Neuronal stem cell (in vitro differentiated cells): Measurements from ENCODE around the gene NPIPB6.

ENCODE experiments used
- DNase-seq: peaks from one replicate; pipeline ENCODE4 v3.0.0-alpha.2; 2013; ENCODE audit warnings: low spot score
- H2AFZ ChIP-seq: one replicate; pipeline ENCODE4 v1.6.1; 2013; ENCODE audit warnings: mild to moderate bottlenecking, low read length, inconsistent platforms
- H2AK5ac ChIP-seq: 2 replicates; pipeline ENCODE4 v1.6.1; 2013; ENCODE audit warnings: low read depth, mild to moderate bottlenecking, inconsistent platforms, low read length, moderate library complexity, mixed read lengths
- H2BK120ac ChIP-seq: 2 replicates; pipeline ENCODE4 v1.6.1; 2013; ENCODE audit warnings: low read depth, mild to moderate bottlenecking, inconsistent platforms, low read length, moderate library complexity, mixed read lengths
- H2BK12ac ChIP-seq: one replicate; pipeline ENCODE4 v1.6.1; 2013; ENCODE audit warnings: low read length, inconsistent platforms
- H2BK15ac ChIP-seq: 2 replicates; pipeline ENCODE4 v1.6.1; 2013; ENCODE audit warnings: mild to moderate bottlenecking, low read length, inconsistent platforms, mixed read lengths
- H2BK5ac ChIP-seq: one replicate; pipeline ENCODE4 v1.6.1; 2013; ENCODE audit warnings: inconsistent platforms, mild to moderate bottlenecking, low read length, moderate library complexity
- H3K14ac ChIP-seq: one replicate; pipeline ENCODE4 v1.6.1; 2013; ENCODE audit warnings: low read length, inconsistent platforms
- H3K18ac ChIP-seq: 2 replicates; pipeline ENCODE4 v1.6.1; 2013; ENCODE audit warnings: low read length, inconsistent platforms
- H3K23ac ChIP-seq: 2 replicates; pipeline ENCODE4 v1.6.1; 2013; ENCODE audit warnings: low read depth, mild to moderate bottlenecking, mixed read lengths, low read length, inconsistent platforms; ENCODE audit not compliant: poor library complexity
- H3K27ac ChIP-seq: replicated peaks from 3 replicates; pipeline ENCODE4 v1.5.1; 2013; ENCODE audit warnings: low read length, inconsistent platforms
- H3K27me3 ChIP-seq, 3 experiments: 2 replicates each; pipeline ENCODE4 v1.6.1; 2013; ENCODE audit warnings: low read length in 3 of 3, mild to moderate bottlenecking in 2 of 3, inconsistent platforms in 1 of 3, low read depth in 1 of 3, mixed read lengths in 1 of 3, moderate library complexity in 1 of 3; ENCODE audit not compliant: control insufficient read depth in 3 of 3, insufficient read depth in 3 of 3
- H3K36me3 ChIP-seq, 2 donors: replicated peaks in 1 of 2; 2 replicates each; pipeline ENCODE4 v1.6.1; 2013; ENCODE audit warnings: low read length in 2 of 2; ENCODE audit not compliant: control insufficient read depth in 2 of 2, insufficient read depth in 2 of 2
- H3K4ac ChIP-seq: 2 replicates; pipeline ENCODE4 v1.6.1; 2013; ENCODE audit warnings: inconsistent platforms, mild to moderate bottlenecking, low read length, moderate library complexity
- H3K4me1 ChIP-seq, 2 donors: 1 replicate in 1 of 2; 2 replicates in 1 of 2; pipeline ENCODE4 v1.6.1; 2013; ENCODE audit warnings: low read length in 2 of 2, low read depth in 1 of 2; ENCODE audit not compliant: control insufficient read depth in 2 of 2, insufficient read depth in 1 of 2
- H3K4me2 ChIP-seq: one replicate; pipeline ENCODE4 v1.6.1; 2013; ENCODE audit warnings: mild to moderate bottlenecking, low read length, inconsistent platforms; ENCODE audit not compliant: insufficient read depth, poor library complexity, severe bottlenecking
- H3K4me3 ChIP-seq, 2 donors: 2 replicates each; pipeline ENCODE4 v1.5.1; 2013; ENCODE audit warnings: low read length in 2 of 2, mild to moderate bottlenecking in 2 of 2, inconsistent platforms in 1 of 2, moderate library complexity in 1 of 2
- H3K79me1 ChIP-seq: one replicate; pipeline ENCODE4 v1.6.1; 2013; ENCODE audit warnings: low read depth, mild to moderate bottlenecking, inconsistent platforms, low read length, moderate library complexity
- H3K9ac ChIP-seq: one replicate; pipeline ENCODE4 v1.6.1; 2013; ENCODE audit warnings: mild to moderate bottlenecking, low read depth, low read length, inconsistent platforms; ENCODE audit not compliant: poor library complexity
- H3K9me3 ChIP-seq, 2 donors: replicated peaks in 1 of 2; 2 replicates each; pipeline versions ENCODE3 to v1.6.1; 2013; ENCODE audit warnings: low read length in 2 of 2, mild to moderate bottlenecking in 2 of 2, inconsistent platforms in 1 of 2, low read depth in 1 of 2, mixed read lengths in 1 of 2, moderate library complexity in 1 of 2; ENCODE audit not compliant: control insufficient read depth in 2 of 2, insufficient read depth in 1 of 2
- H4K8ac ChIP-seq: one replicate; pipeline ENCODE4 v1.6.1; 2013; ENCODE audit warnings: low read depth, mild to moderate bottlenecking, inconsistent platforms, low read length, moderate library complexity
- H4K91ac ChIP-seq: one replicate; pipeline ENCODE4 v1.6.1; 2013; ENCODE audit warnings: low read length, low read depth, mild to moderate bottlenecking, inconsistent platforms; ENCODE audit not compliant: poor library complexity
- WGBS, 2 donors: extraction: QIAGEN DNeasy Blood & Tissue Kit; methylation state at CpG; one replicate each; pipeline ENCODE4 v1.1.7; 2013; ENCODE audit warnings: missing lambda C conversion rate in 2 of 2, mixed read lengths in 1 of 2; ENCODE audit not compliant: insufficient read length in 2 of 2, insufficient replicate concordance in 1 of 2; ENCODE audit errors: extremely low coverage in 2 of 2; 5-methylcytosine and 5-hydroxymethylcytosine counted together

Gene NPIPB6

GRCh38 chr16:28312327-28312726 is 51.0 kb downstream of the NPIPB6 start:
- no peak overlapping the region for H3K18ac ChIP-seq
- H3K9me3 ChIP-seq = no peaks in the 10 kb centered on the region
- no peak overlapping the region for H4K91ac ChIP-seq
- no peak overlapping the region for H3K27ac ChIP-seq
- no peak overlapping the region for H2BK12ac ChIP-seq
- peaks cover 12 to 61% of the 10 kb centered on the region in 2 donors for H3K36me3 ChIP-seq
- H3K4ac ChIP-seq = no peak overlapping the region
- H3K23ac ChIP-seq = peak overlapping the region; percentile 65
- H3K14ac ChIP-seq = no peak overlapping the region
- no peak overlapping the region for H2BK5ac ChIP-seq
- H3K4me1 ChIP-seq = no peaks in the 10 kb centered on the region
- no peak overlapping the region for H3K9ac ChIP-seq
- H3K79me1 ChIP-seq = peaks cover 24% of the 10 kb centered on the region
- no peak overlapping the region for H3K4me2 ChIP-seq
- no peaks in the 10 kb centered on the region for H3K27me3 ChIP-seq
- no peak overlapping the region for H3K4me3 ChIP-seq
- H2AK5ac ChIP-seq = no peak overlapping the region
- no CpG with 5 or more reads among the region's 10 CpGs for WGBS, 2 donors
- no peak for DNase-seq
- H4K8ac ChIP-seq = no peak overlapping the region
- no peak overlapping the region for H2BK15ac ChIP-seq
- no peak overlapping the region for H2BK120ac ChIP-seq
- H2AFZ ChIP-seq = no peak overlapping the region

DNA sequence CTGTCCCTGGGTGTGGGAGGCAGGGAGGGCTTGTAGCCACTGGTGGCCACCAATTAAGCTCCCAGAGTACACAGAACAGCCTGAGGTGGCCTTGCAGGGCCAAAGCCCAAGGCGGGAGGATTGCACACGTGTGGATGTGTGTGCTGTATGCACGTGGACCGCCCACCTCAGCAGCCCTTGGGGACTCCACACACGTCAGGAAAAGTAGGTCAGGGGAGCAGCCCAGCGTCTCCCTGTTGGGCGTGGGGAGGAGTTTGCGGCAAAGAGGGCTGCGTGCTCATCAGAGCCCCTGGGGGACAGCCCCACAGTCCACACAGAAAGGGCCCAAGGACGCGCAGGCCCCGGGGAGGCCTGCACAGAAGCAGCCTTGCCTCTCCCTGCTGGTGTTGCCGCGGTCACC is 51.4 kb downstream of the NPIPB6 start:
- no peaks in the 10 kb centered on the region for H3K27me3 ChIP-seq
- no peak overlapping the region for H3K4me3 ChIP-seq
- H2BK5ac ChIP-seq = no peak overlapping the region
- H3K4ac ChIP-seq = no peak overlapping the region
- H3K4me1 ChIP-seq = no peaks in the 10 kb centered on the region
- no peak overlapping the region for H2BK12ac ChIP-seq
- no peak for DNase-seq
- H3K14ac ChIP-seq = peak overlapping the region; percentile 17
- H3K4me2 ChIP-seq = no peak overlapping the region
- no peak overlapping the region for H2BK120ac ChIP-seq
- H4K91ac ChIP-seq = no peak overlapping the region
- H4K8ac ChIP-seq = peak overlapping the region; percentile 31
- H2BK15ac ChIP-seq = no peak overlapping the region
- peak overlapping the region; percentile 65 for H3K23ac ChIP-seq
- no peak overlapping the region for H3K9ac ChIP-seq
- peaks cover 12 to 61% of the 10 kb centered on the region in 2 donors for H3K36me3 ChIP-seq
- no peak overlapping the region for H2AK5ac ChIP-seq
- no peaks in the 10 kb centered on the region for H3K9me3 ChIP-seq
- no peak overlapping the region for H3K18ac ChIP-seq
- no peak overlapping the region for H3K27ac ChIP-seq
- H3K79me1 ChIP-seq = peaks cover 22% of the 10 kb centered on the region
- WGBS, 2 donors = no CpG with 5 or more reads among the region's 14 CpGs
- H2AFZ ChIP-seq = no peak overlapping the region

DNA sequence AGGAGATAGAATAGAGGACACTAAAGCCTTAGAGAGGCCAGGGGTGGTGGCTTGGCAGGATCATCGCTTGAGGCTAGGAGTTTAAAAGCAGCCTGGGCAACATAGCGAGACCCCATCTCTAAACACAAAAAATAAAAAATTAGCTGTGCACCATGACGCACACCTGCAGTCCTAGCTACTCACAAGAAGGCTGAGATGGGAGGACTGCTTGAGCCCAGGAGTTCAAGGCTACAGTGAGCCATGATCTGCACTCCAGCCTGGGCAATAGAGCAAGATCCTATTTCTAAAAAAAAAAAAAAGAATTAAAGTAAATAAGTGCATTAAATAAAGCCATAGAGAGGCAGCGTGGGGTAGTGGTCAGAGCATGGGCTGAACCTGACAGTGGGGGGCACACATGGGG is 51.9 kb downstream of the NPIPB6 start:
- Histone ChIP-seq H3K18ac (no peak overlapping the region), H3K23ac (no peak overlapping the region), H3K79me1 (peaks cover 22% of the 10 kb centered on the region), H3K27ac (no peak overlapping the region), H3K4me1 (no peaks in the 10 kb centered on the region), H3K27me3 (no peaks in the 10 kb centered on the region), H3K36me3 (peaks cover 13 to 64% of the 10 kb centered on the region in 2 donors), H3K9ac (no peak overlapping the region), H2BK12ac (no peak overlapping the region), H2AFZ (no peak overlapping the region), H2AK5ac (no peak overlapping the region), H3K14ac (no peak overlapping the region), H2BK120ac (no peak overlapping the region), H2BK15ac (no peak overlapping the region), H3K4ac (no peak overlapping the region), H3K9me3 (no peaks in the 10 kb centered on the region), H4K91ac (no peak overlapping the region), H3K4me2 (no peak overlapping the region), H4K8ac (no peak overlapping the region), H3K4me3 (no peak overlapping the region), H2BK5ac (no peak overlapping the region)
- no peak for DNase-seq
- no CpG with 5 or more reads among the region's 4 CpGs for WGBS, 2 donors

- Histone ChIP-seq H4K91ac (no peak overlapping the region), H3K4me3 (no peak overlapping the region), H2AK5ac (no peak overlapping the region), H3K27ac (no peak overlapping the region), H3K23ac (peak overlapping the region; percentile 8), H2BK15ac (no peak overlapping the region), H2BK12ac (no peak overlapping the region), H3K4me1 (no peaks in the 10 kb centered on the region), H2AFZ (no peak overlapping the region), H3K36me3 (peaks cover 16 to 66% of the 10 kb centered on the region in 2 donors), H3K9me3 (no peaks in the 10 kb centered on the region), H2BK5ac (no peak overlapping the region), H3K14ac (no peak overlapping the region), H2BK120ac (no peak overlapping the region), H4K8ac (no peak overlapping the region), H3K79me1 (peaks cover 18% of the 10 kb centered on the region), H3K4me2 (no peak overlapping the region), H3K18ac (no peak overlapping the region), H3K9ac (no peak overlapping the region), H3K4ac (no peak overlapping the region), H3K27me3 (no peaks in the 10 kb centered on the region)
- DNase-seq = no peak
- WGBS, 2 donors = no CpG with 5 or more reads among the region's 11 CpGs
Observed at GRCh38 chr16:28310796-28311195, 52.5 kb downstream of the NPIPB6 start.
